ENCODE measurements around the gene ACP7. TPM values are rescaled to one million over a fixed set of nuclear protein-coding genes. Genes with fewer than 3 reads are reported as not detected.

Gene ACP7
- total and polyA plus RNA-seq, 2 experiments from 2014 or later, result 0.27 to 0.45 TPM

- no peaks in the 10 kb centered on the region for H3K36me3 ChIP-seq (ENCODE audit: insufficient read depth)
- TF ChIP-seq EZH2 (IDR thresholded peaks at IDR 0.05; ENCODE audit: low read depth, unreplicated experiment), result no peak
- TF ChIP-seq REST (IDR thresholded peaks at IDR 0.05; ENCODE audit: unreplicated experiment), result no peak
- TF ChIP-seq ZNF462 (CRISPR knock-in tag; IDR thresholded peaks at IDR 0.05), result no peak
- no peak for TF ChIP-seq ZNF114 (CRISPR knock-in tag; IDR thresholded peaks at IDR 0.05)
- TF ChIP-seq EZH2phosphoT487 (IDR thresholded peaks at IDR 0.05; ENCODE audit: unreplicated experiment), result no peak
- TF ChIP-seq CTCF (conservative IDR thresholded peaks at IDR 0.05; ENCODE audit: low read depth in 2 of 2), result no peak
- TF ChIP-seq POLR2AphosphoS5 (IDR thresholded peaks at IDR 0.05; ENCODE audit: low read depth), result no peak
- TF ChIP-seq NANOG (IDR thresholded peaks at IDR 0.05; ENCODE audit: borderline replicate concordance), result no peak
- no peak for TF ChIP-seq STAT1 (IDR thresholded peaks at IDR 0.05; ENCODE audit: unreplicated experiment)
- H3K4me1 ChIP-seq (ENCODE audit: insufficient read depth), result no peaks in the 10 kb centered on the region
- Mint-ChIP-seq H3K36me3 (ENCODE audit: low read depth) (no peaks in the 10 kb centered on the region), H3K27me3 (ENCODE audit: insufficient read depth, low read depth, poor library complexity) (no peaks in the 10 kb centered on the region), H3K27ac (no peak overlapping the region), H3K4me1 (no peaks in the 10 kb centered on the region), H3K9me3 (peaks cover 4% of the 10 kb centered on the region; the same call in 2 of the 3 replicates), H3K4me3 (no peak overlapping the region)
- H3K4me3 ChIP-seq, result no peak overlapping the region
- H3K4me2 ChIP-seq, result no peak overlapping the region
- DNase-seq (ENCODE audit: low spot score) (no peak), ATAC-seq (no peak)
- no peak overlapping the region for H2AFZ ChIP-seq
- no peaks in the 10 kb centered on the region for H4K20me1 ChIP-seq (replicated peaks; ENCODE audit: insufficient read depth)
- no peaks in the 10 kb centered on the region for H3K27me3 ChIP-seq (ENCODE audit: insufficient read depth)
- peaks cover 5% of the 10 kb centered on the region; the same call in 1 of the 2 replicates for H3K9me2 ChIP-seq (ENCODE audit: insufficient read depth)
- H3K27ac ChIP-seq (ENCODE audit: low read depth), result no peak overlapping the region
- no peaks in the 10 kb centered on the region for H3F3A ChIP-seq (replicated peaks; ENCODE audit: low read depth)
- H3K79me2 ChIP-seq (replicated peaks; ENCODE audit: insufficient read depth), result no peaks in the 10 kb centered on the region
These were observed 24.9 kb upstream of the ACP7 start for GRCh38 chr19:39059302-39059701.
